IMR-90 (cell line): ENCODE results near the gene GPR171. TPM values are rescaled to one million over a fixed set of nuclear protein-coding genes. Genes with fewer than 3 reads are reported as not detected.

Source experiments
- ATAC-seq: fragments of 200-7000 bp; cut with Tn5 transposase; 2 replicates; pipeline ENCODE4 v1.9.1; 2020; ENCODE audit warnings: low read depth, mild to moderate bottlenecking, moderate library complexity
- BruUV-seq: library from RNA; stranded (reverse); fragments of 400-500 nt; replicated peaks from 2 replicates; lab custom pipeline; 2021; lab: Mats Ljungman, UMichigan
- CTCF ChIA-PET: fragments of 300-600 bp; formaldehyde crosslinking; extraction: SDS; loops from one replicate; lab custom pipeline; 2021; ENCODE audit warnings: antibody characterized with exemption; lab: Yijun Ruan, JAX
- POLR2A ChIA-PET: fragments of 300-600 bp; sonication (Branson Sonifier 250); formaldehyde crosslinking; loops from one replicate; lab custom pipeline; 2022; ENCODE audit warnings: antibody characterized with exemption; ENCODE audit not compliant: unreplicated experiment; lab: Charles Lee
- DNase-seq: peaks from one replicate; pipeline ENCODE4 v3.0.0; 2013
- H2AFZ ChIP-seq: replicated peaks from 2 replicates; pipeline ENCODE3; 2013; ENCODE audit warnings: low read length, mild to moderate bottlenecking; ENCODE audit not compliant: poor library complexity
- H2AK5ac ChIP-seq: 2 replicates; pipeline ENCODE4 v1.6.1; 2013; ENCODE audit warnings: low read depth, low read length, inconsistent platforms
- H2AK9ac ChIP-seq: replicated peaks from 2 replicates; pipeline ENCODE3; 2013; ENCODE audit warnings: mild to moderate bottlenecking, low read depth, low read length, moderate library complexity; ENCODE audit not compliant: poor library complexity
- H2BK120ac ChIP-seq: 2 replicates; pipeline ENCODE4 v1.6.1; 2013; ENCODE audit warnings: low read depth, low read length, inconsistent platforms
- H2BK15ac ChIP-seq: 3 replicates; pipeline ENCODE4 v1.6.1; 2013; ENCODE audit warnings: low read depth, low read length, inconsistent platforms
- H2BK20ac ChIP-seq: 2 replicates; pipeline ENCODE4 v1.6.1; 2013; ENCODE audit warnings: low read depth, mild to moderate bottlenecking, inconsistent platforms, low read length, moderate library complexity
- H2BK5ac ChIP-seq: 2 replicates; pipeline ENCODE4 v1.6.1; 2013; ENCODE audit warnings: mild to moderate bottlenecking, low read depth, low read length, inconsistent platforms; ENCODE audit not compliant: poor library complexity, severe bottlenecking
- H3K14ac ChIP-seq: replicated peaks from 2 replicates; pipeline ENCODE4 v1.6.1; 2013; ENCODE audit warnings: low read depth, low read length, inconsistent platforms
- H3K18ac ChIP-seq: 2 replicates; pipeline ENCODE4 v1.6.1; 2013; ENCODE audit warnings: low read depth, low read length, control low read depth
- H3K23ac ChIP-seq: 2 replicates; pipeline ENCODE4 v1.6.1; 2013; ENCODE audit warnings: low read depth, low read length, inconsistent platforms
- H3K27ac ChIP-seq: 2 replicates; pipeline ENCODE4 v1.5.1; 2013; ENCODE audit warnings: mild to moderate bottlenecking, control low read depth, low read length; ENCODE audit not compliant: insufficient read depth
- H3K27me3 ChIP-seq: 2 replicates; pipeline ENCODE4 v1.6.1; 2013; ENCODE audit warnings: low read length; ENCODE audit not compliant: control insufficient read depth, insufficient read depth
- H3K36me3 ChIP-seq: 2 replicates; pipeline ENCODE4 v1.6.1; 2013; ENCODE audit warnings: low read length, mixed read lengths; ENCODE audit not compliant: control insufficient read depth, insufficient read depth
- H3K4ac ChIP-seq: 2 replicates; pipeline ENCODE4 v1.6.1; 2013; ENCODE audit warnings: low read depth, low read length, inconsistent platforms
- H3K4me1 ChIP-seq: 2 replicates; pipeline ENCODE4 v1.6.1; 2013; ENCODE audit warnings: low read length, mixed read lengths; ENCODE audit not compliant: control insufficient read depth, insufficient read depth
- H3K4me2 ChIP-seq: 2 replicates; pipeline ENCODE4 v1.6.1; 2013; ENCODE audit warnings: low read depth, mild to moderate bottlenecking, control low read depth, low read length, moderate library complexity
- H3K4me3 ChIP-seq: 2 replicates; pipeline ENCODE4 v1.5.1; 2013; ENCODE audit warnings: low read depth, mild to moderate bottlenecking, control low read depth, low read length, moderate library complexity; ENCODE audit not compliant: insufficient read depth
- H3K56ac ChIP-seq: 2 replicates; pipeline ENCODE4 v1.6.1; 2013; ENCODE audit warnings: low read length, inconsistent platforms; ENCODE audit not compliant: insufficient read depth; ENCODE audit errors: extremely low read depth
- H3K79me1 ChIP-seq, 2 experiments: 2 replicates each; pipeline ENCODE4 v1.6.1; 2013; ENCODE audit warnings: low read length in 2 of 2, inconsistent platforms in 1 of 2, low read depth in 1 of 2
- H3K9ac ChIP-seq: 2 replicates; pipeline ENCODE4 v1.6.1; 2013; ENCODE audit warnings: low read depth, low read length, control low read depth
- H3K9me1 ChIP-seq: 2 replicates; pipeline ENCODE4 v1.6.1; 2013; ENCODE audit warnings: low read length, inconsistent platforms; ENCODE audit not compliant: insufficient read depth
- H3K9me3 ChIP-seq: 2 replicates; pipeline ENCODE4 v1.6.1; 2013; ENCODE audit warnings: low read length; ENCODE audit not compliant: control insufficient read depth, insufficient read depth
- H4K20me1 ChIP-seq: 2 replicates; pipeline ENCODE4 v1.6.1; 2013; ENCODE audit warnings: low read length, inconsistent platforms; ENCODE audit not compliant: insufficient read depth
- H4K5ac ChIP-seq: 2 replicates; pipeline ENCODE4 v1.6.1; 2013; ENCODE audit warnings: mild to moderate bottlenecking, low read depth, low read length, control low read depth
- H4K8ac ChIP-seq, 2 experiments: 2 replicates each; pipeline ENCODE4 v1.6.1; 2013; ENCODE audit warnings: low read depth in 2 of 2, low read length in 2 of 2, control low read depth in 1 of 2, inconsistent platforms in 1 of 2
- H4K91ac ChIP-seq: 2 replicates; pipeline ENCODE4 v1.6.1; 2013; ENCODE audit warnings: low read depth, low read length, inconsistent platforms; ENCODE audit not compliant: insufficient read depth
- CEBPB ChIP-seq: IDR thresholded peaks from 2 replicates; pipeline ENCODE4 v1.6.1; 2012; ENCODE audit warnings: low read depth, low read length, improper control_type of control experiment
- MXI1 ChIP-seq: IDR thresholded peaks from 2 replicates; pipeline ENCODE4 v1.6.1; 2012; ENCODE audit warnings: low read depth, mild to moderate bottlenecking, low read length, moderate library complexity, borderline replicate concordance
- WGBS, 2 experiments: methylation state at CpG; one replicate each; pipeline versions ENCODE4 v1.1.5 to v1.1.7; 2013; ENCODE audit warnings: missing lambda C conversion rate in 2 of 2; ENCODE audit not compliant: insufficient read length in 1 of 2; ENCODE audit errors: extremely low coverage in 2 of 2; 5-methylcytosine and 5-hydroxymethylcytosine counted together
- dilution Hi-C: fragments of 300-500 bp; cut with HindIII; formaldehyde crosslinking; loops from one replicate; pipeline ENCODE4 v1.14.3; 2018; ENCODE audit warnings: low sequenced_read_pairs; ENCODE audit not compliant: unreplicated experiment
- in situ Hi-C: fragments of 300-500 bp; cut with MboI; formaldehyde crosslinking; loops from 3 replicates; pipeline ENCODE4 v1.14.3; 2019; ENCODE audit warnings: low sequenced_read_pairs, inconsistent platforms, mixed read lengths
- intact Hi-C: fragments of 100-400 bp; cut with micrococcal nuclease; formaldehyde crosslinking; loops from 2 replicates; pipeline ENCODE4 v1.10.0; 2022
- polyA plus RNA-seq, 3 experiments: library from polyadenylated mRNA; depleted of rRNA; stranded (reverse); fragments of >200 nt; gene quantifications; 2 replicates each; pipeline ENCODE4 v1.2.3, GENCODE V29; 2012; ENCODE audit warnings: low replicate concordance in 1 of 3
- total RNA-seq: library from RNA; depleted of rRNA; stranded (reverse); fragments of >200 nt; gene quantifications from 2 replicates; pipeline ENCODE4 v1.2.3, GENCODE V29; 2012

The GPR171 gene
- total and polyA plus RNA-seq, 2 of the 4 experiments (the other 2 are of a cell fraction), result not detected

DNA sequence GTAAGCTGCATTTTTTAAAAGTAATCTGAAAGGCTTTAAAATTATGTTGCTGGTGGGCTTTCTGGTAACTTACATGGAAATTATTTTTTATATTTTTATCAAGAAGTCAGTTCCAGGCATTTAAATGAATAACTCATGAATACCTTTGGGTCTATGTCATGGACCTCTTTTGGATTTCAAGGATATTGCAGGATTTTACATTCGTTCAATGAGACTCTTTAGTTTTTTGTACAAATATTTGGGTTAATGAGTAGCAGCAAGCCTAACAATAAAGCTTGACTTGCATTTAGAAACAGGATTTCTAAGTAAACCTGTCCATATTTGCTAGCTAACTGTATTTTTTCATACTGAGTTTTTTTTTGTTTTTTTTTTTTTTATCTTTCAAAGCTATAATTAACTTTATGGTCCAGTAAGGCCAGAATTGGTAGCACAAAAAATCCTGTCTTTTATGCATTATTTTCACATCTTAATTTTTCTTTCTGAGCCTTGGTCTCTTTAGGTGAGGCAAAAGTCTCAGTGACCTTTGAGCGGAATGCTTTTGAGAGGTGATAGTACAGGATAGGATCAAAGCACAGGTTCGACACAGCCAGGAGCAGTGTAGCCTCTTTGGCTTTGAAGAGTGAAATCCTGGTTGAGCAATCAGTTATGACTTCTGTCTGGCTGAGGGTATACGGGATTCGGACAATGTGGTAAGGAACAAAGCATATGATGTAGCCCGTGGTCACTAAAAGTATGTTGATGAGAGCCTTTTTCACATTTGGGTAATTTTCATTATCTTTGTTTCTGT lies 4.8 kb downstream of the GPR171 start:
- no peaks in the 10 kb centered on the region for H3K79me1 ChIP-seq
- in situ Hi-C loops (no loop called here), intact Hi-C loops (no loop called here), dilution Hi-C loops (no loop called here)
- H2BK120ac ChIP-seq, result peak overlapping the region; percentile 38
- H4K91ac ChIP-seq, result no peak overlapping the region
- H2AK9ac ChIP-seq, result no peak overlapping the region
- H3K9me3 ChIP-seq, result no peaks in the 10 kb centered on the region
- H3K36me3 ChIP-seq, result no peaks in the 10 kb centered on the region
- H3K18ac ChIP-seq, result peak overlapping the region; percentile 18; the same call in 1 of the 2 replicates
- peak overlapping the region; percentile 38; the same call in 1 of the 2 replicates for H3K23ac ChIP-seq
- H2BK20ac ChIP-seq, result peak overlapping the region; percentile 34; the same call in 1 of the 2 replicates
- no peak overlapping the region for H3K9ac ChIP-seq
- H2AK5ac ChIP-seq, result peak overlapping the region; percentile 27; the same call in 1 of the 2 replicates
- H4K5ac ChIP-seq, result no peak overlapping the region
- peaks cover 2% of the 10 kb centered on the region; the same call in 1 of the 2 replicates for H3K4me1 ChIP-seq
- H4K8ac ChIP-seq, result no peak overlapping the region
- TF ChIP-seq MXI1, result no peak
- TF ChIP-seq CEBPB, result peak; percentile 37; the same call in 1 of the 2 replicates
- DNase-seq, result peak; percentile 74
- no peak overlapping the region for H3K56ac ChIP-seq
- peak overlapping the region; percentile 10; the same call in 1 of the 2 replicates for H3K4ac ChIP-seq
- peak; percentile 57 for ATAC-seq
- peak overlapping the region; percentile 37; the same call in 1 of the 2 replicates for H3K14ac ChIP-seq
- 40% methylated on average over 1 of the region's 6 CpGs; no CpG with 5 or more reads in 1 of the 2 experiments for WGBS, 2 experiments
- H3K27ac ChIP-seq, result no peak overlapping the region
- H2BK15ac ChIP-seq, result no peak overlapping the region
- CTCF ChIA-PET, result interaction anchor here (0.6 kb wide), 2 partner anchors 17 to 599 kb away, joined by 3 to 4 read pairs; no protein-coding TSS in a partner anchor
- POLR2A ChIA-PET, result no interaction called here
- H3K4me2 ChIP-seq, result no peak overlapping the region
- no peaks in the 10 kb centered on the region for H3K27me3 ChIP-seq
- H3K4me3 ChIP-seq, result no peak overlapping the region
- no peaks in the 10 kb centered on the region for H4K20me1 ChIP-seq
- H3K9me1 ChIP-seq, result peaks cover 3% of the 10 kb centered on the region; the same call in 1 of the 2 replicates
- no TSS peak for BruUV-seq
- no peak overlapping the region for H2BK5ac ChIP-seq
- no peak overlapping the region for H2AFZ ChIP-seq
